Keratinocyte (primary cell): ENCODE measurements around the gene USHBP1. TPM values are rescaled to one million over a fixed set of nuclear protein-coding genes. Genes with fewer than 3 reads are reported as not detected.
A peak's percentile ranks its signal among the peaks of the same experiment; 100 is the strongest.
"Not testable (repeated sequence)": the region's sequence is repeated elsewhere in the genome, so short reads cannot be mapped to it uniquely, and the experiment has no call there.

ENCODE experiments used
- DNase-seq: peaks from one replicate; pipeline ENCODE4 v3.0.0-alpha.2; 2011; ENCODE audit warnings: low read depth, missing footprints, low spot score
- FAIRE-seq: peaks from 2 replicates; lab custom pipeline; 2011; peaks lifted over from hg19 to GRCh38; lab: Jason Lieb, UNC
- H2AFZ ChIP-seq: 2 replicates; pipeline ENCODE4 v1.6.0; 2012; ENCODE audit warnings: low read length, control low read depth, inconsistent platforms; ENCODE audit not compliant: control insufficient read depth
- H3K27ac ChIP-seq: 2 replicates; pipeline ENCODE4 v1.5.1; 2011; ENCODE audit warnings: low read length; ENCODE audit not compliant: control insufficient read depth, insufficient read depth
- H3K27me3 ChIP-seq: 3 replicates; pipeline ENCODE4 v1.6.0; 2011; ENCODE audit warnings: low read length; ENCODE audit not compliant: control insufficient read depth, insufficient read depth; ENCODE audit errors: extremely low read depth
- H3K36me3 ChIP-seq, 2 experiments: 2 replicates in 1 of 2; 3 replicates in 1 of 2; pipeline ENCODE4 v1.5.1; 2011; ENCODE audit warnings: low read length in 2 of 2, mild to moderate bottlenecking in 1 of 2; ENCODE audit not compliant: control insufficient read depth in 2 of 2, insufficient read depth in 2 of 2; ENCODE audit errors: extremely low read depth in 1 of 2
- H3K4me1 ChIP-seq: 3 replicates; pipeline ENCODE4 v1.5.1; 2011; ENCODE audit warnings: low read length; ENCODE audit not compliant: control insufficient read depth, insufficient read depth; ENCODE audit errors: extremely low read depth
- H3K4me2 ChIP-seq: 3 replicates; pipeline ENCODE4 v1.6.0; 2011; ENCODE audit warnings: low read depth, low read length; ENCODE audit not compliant: control insufficient read depth, insufficient read depth; ENCODE audit errors: extremely low read depth
- H3K4me3 ChIP-seq, 3 experiments: fragments of 200-600 bp in 1 of 3; sonication (generic) in 1 of 3; 2 replicates in 2 of 3; 3 replicates in 1 of 3; pipeline ENCODE4 v1.5.1; 2011 to 2016; ENCODE audit warnings: low read length in 3 of 3, mild to moderate bottlenecking in 3 of 3, control low read depth in 2 of 3, inconsistent platforms in 1 of 3, low read depth in 1 of 3, mixed read lengths in 1 of 3, mixed run types in 1 of 3, moderate library complexity in 1 of 3; ENCODE audit not compliant: control insufficient read depth in 2 of 3, insufficient read depth in 2 of 3; ENCODE audit errors: extremely low read depth in 1 of 3
- H3K79me2 ChIP-seq: 2 replicates; pipeline ENCODE4 v1.6.0; 2012; ENCODE audit warnings: low read length; ENCODE audit not compliant: control insufficient read depth, insufficient read depth
- H3K9ac ChIP-seq: 3 replicates; pipeline ENCODE4 v1.6.0; 2011; ENCODE audit warnings: low read length; ENCODE audit not compliant: control insufficient read depth, insufficient read depth; ENCODE audit errors: extremely low read depth
- H3K9me1 ChIP-seq: 3 replicates; pipeline ENCODE4 v1.6.0; 2011; ENCODE audit warnings: low read length; ENCODE audit not compliant: control insufficient read depth, insufficient read depth; ENCODE audit errors: extremely low read depth
- H3K9me3 ChIP-seq: 2 replicates; pipeline ENCODE4 v1.5.1; 2012; ENCODE audit warnings: low read depth, low read length; ENCODE audit not compliant: control insufficient read depth
- H4K20me1 ChIP-seq: 3 replicates; pipeline ENCODE4 v1.6.0; 2011; ENCODE audit warnings: low read length; ENCODE audit not compliant: control insufficient read depth, insufficient read depth; ENCODE audit errors: extremely low read depth
- CTCF ChIP-seq, 3 experiments: IDR thresholded peaks in 1 of 3; conservative IDR thresholded peaks in 1 of 3; optimal IDR thresholded peaks in 1 of 3; 2 replicates in 2 of 3; 3 replicates in 1 of 3; pipeline versions ENCODE3 to v1.5.1; 2011; ENCODE audit warnings: low read length in 3 of 3, mild to moderate bottlenecking in 3 of 3, moderate library complexity in 2 of 3, control low read depth in 1 of 3, inconsistent platforms in 1 of 3; ENCODE audit not compliant: insufficient read depth in 2 of 3; ENCODE audit errors: extremely low read depth in 1 of 3
- EZH2 ChIP-seq: IDR thresholded peaks from one replicate; pipeline ENCODE4 v1.6.1; 2012; ENCODE audit warnings: inconsistent platforms, mild to moderate bottlenecking, low read length, moderate library complexity
- dilution Hi-C: fragments of 300-500 bp; cut with MboI; formaldehyde crosslinking; loops from one replicate; pipeline ENCODE4 v1.7.0; 2020; ENCODE audit warnings: low sequenced_read_pairs; ENCODE audit not compliant: extremely low pct_ligation_motif_present
- polyA plus RNA-seq, 5 experiments: library from polyadenylated mRNA; depleted of rRNA in 3 of 5; stranded (reverse) in 3 of 5; stranded (forward) in 1 of 5; unstranded in 1 of 5; fragments of >200 nt; gene quantifications; 1 replicate in 1 of 5; 2 replicates in 3 of 5; 3 replicates in 1 of 5; pipeline versions ENCODE4 v1.2.1 to v1.2.3, GENCODE V29; 2011 to 2012; ENCODE audit warnings: missing spikeins in 2 of 5, low read depth in 1 of 5, low replicate concordance in 1 of 5

The USHBP1 gene
- polyA plus RNA-seq, 1 donor (not counting 4 experiments of a cell fraction or from before 2014, with no cell fraction given): not detected

- Histone ChIP-seq H3K4me2 (no peak overlapping the region), H3K27me3 (no peaks in the 10 kb centered on the region), H4K20me1 (peaks cover 3% of the 10 kb centered on the region), H2AFZ (no peak overlapping the region), H3K9me3 (no peaks in the 10 kb centered on the region), H3K9ac (no peak overlapping the region), H3K27ac (no peak overlapping the region), H3K4me3 (no peak overlapping the region), H3K9me1 (no peaks in the 10 kb centered on the region), H3K4me1 (peaks cover 11% of the 10 kb centered on the region), H3K36me3 (peaks cover 0 to 12% of the 10 kb centered on the region in 2 experiments), H3K79me2 (peaks cover 9% of the 10 kb centered on the region)
- FAIRE-seq: no peak
- TF ChIP-seq EZH2 (no peak), CTCF (optimal IDR thresholded peaks at IDR 0.05 in 1 of 3, IDR thresholded peaks at IDR 0.05 in 1 of 3, conservative IDR thresholded peaks at IDR 0.05 in 1 of 3; ENCODE audit: extremely low read depth in 1 of 3, insufficient read depth in 2 of 3, low read length in 3 of 3) (peak in 1 of 3 experiments; percentile 56)
- dilution Hi-C loops: no loop called here
- DNase-seq: no peak
Measured at GRCh38 chr19:17296273-17296672, 31.7 kb upstream of the USHBP1 start.

GRCh38 chr19:17295551-17295950 lies 31.0 kb upstream of the USHBP1 start:
- H3K27ac ChIP-seq, dilution Hi-C loops, DNase-seq, H3K9ac ChIP-seq, H4K20me1 ChIP-seq, H3K9me3 ChIP-seq, H2AFZ ChIP-seq, H3K27me3 ChIP-seq, H3K79me2 ChIP-seq, H3K4me3 ChIP-seq, H3K9me1 ChIP-seq, FAIRE-seq, H3K4me2 ChIP-seq: not testable (repeated sequence)
- Histone ChIP-seq H3K4me1 (peaks cover 11% of the 10 kb centered on the region), H3K36me3 (peaks cover 0 to 13% of the 10 kb centered on the region in 2 experiments)
